HG03103 (cell line): ENCODE results near the gene NIPAL3.

Experiments
- ATAC-seq: cut with Tn5 transposase; IDR thresholded peaks from one replicate; pipeline ENCODE4 v1.9.1; 2021; ENCODE audit warnings: low read depth; ENCODE audit not compliant: unreplicated experiment

Gene NIPAL3

DNA sequence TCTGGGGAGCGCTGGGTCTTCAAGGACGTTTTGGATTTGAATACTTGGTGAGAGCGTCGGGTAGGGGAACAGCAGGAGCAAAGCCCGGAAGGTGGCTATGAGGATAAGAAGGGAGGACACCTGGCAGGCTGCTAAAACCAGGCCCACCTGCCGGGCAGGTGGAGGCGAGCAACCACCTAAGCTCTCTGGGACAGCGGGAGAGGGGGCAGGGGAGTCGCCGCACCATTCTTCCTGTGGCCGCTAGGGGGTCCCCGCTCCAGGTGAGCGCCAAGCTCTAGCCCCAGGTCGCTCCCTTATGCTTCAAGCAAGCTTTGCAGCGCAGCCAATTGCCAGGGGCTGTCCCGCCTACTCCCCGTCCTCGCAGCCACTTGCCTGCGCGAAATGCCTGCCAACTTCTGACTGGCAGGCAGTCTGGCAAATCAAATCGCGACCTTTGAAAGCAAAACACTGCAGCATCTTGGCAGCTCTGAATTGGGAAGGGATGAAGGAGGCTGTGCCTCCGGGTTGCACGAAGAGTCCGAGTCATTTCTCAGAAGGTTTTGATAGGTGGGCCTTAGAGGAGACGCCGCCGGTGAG lies at the start of gene NIPAL3:
Gene NIPAL3, plus strand, starts transcription at position 469 of the 576 bp plus-strand sequence. CDS start 3,746 bp downstream, outside the sequence.
- peak; percentile 95 for ATAC-seq

DNA sequence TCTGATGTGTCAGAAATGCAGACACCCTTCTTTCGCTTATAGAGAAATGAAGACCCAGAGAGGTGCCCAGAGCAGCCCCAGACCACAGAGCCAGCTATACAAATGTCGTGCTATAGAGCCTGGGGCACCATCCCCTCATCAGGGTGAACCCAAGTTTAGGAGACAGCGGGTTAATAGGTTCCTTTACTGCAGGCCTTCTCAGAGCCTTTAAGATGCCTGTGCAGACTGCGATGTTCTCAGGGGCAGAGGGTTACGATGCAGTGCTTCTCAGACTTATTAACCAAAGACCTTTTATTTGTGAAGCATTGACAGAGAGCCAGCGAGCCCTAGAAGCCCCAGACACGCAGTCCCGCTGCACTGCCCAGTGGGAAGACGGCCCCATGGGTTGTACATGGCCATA lies 48.9 kb upstream of the NIPAL3 start:
- no peak for ATAC-seq

DNA sequence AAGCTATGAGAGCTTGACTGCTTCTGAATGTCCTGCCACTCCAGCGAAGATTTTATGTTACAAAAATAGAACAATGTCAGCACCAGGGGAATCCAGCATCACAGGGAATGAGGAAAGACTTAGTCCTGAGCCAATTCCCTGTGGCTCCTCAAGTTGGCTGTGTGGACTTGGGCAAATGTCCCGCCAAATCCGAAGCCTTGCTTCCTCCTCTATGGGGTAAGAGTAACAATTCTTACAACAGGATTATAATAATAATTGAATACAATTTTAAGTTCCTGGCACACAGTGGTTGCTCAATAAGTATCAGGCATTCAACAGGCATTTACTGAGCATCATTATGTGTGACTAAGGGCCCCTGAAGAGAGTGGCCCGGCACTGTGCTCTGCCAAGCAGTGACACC lies 46.4 kb upstream of the NIPAL3 start:
- ATAC-seq, result no peak

DNA sequence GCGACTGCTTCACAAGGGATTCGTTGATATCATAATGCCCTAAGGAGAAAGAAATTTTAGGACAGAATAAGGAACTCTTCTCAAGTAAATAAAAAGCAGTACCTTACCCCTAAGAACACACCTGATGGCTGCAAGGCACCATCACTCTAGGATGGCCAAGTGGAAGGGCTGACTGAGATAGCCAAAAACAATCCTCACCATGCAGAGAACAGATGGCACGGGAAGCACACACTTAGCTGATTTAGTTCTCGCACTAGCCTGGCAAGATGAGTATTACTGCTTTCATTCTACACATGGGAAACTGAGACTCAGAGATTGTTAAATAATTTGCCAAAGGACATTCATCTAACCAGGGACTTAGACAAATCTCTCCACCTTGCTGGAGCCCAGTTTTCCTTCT lies 45.8 kb upstream of the NIPAL3 start:
- no peak for ATAC-seq

DNA sequence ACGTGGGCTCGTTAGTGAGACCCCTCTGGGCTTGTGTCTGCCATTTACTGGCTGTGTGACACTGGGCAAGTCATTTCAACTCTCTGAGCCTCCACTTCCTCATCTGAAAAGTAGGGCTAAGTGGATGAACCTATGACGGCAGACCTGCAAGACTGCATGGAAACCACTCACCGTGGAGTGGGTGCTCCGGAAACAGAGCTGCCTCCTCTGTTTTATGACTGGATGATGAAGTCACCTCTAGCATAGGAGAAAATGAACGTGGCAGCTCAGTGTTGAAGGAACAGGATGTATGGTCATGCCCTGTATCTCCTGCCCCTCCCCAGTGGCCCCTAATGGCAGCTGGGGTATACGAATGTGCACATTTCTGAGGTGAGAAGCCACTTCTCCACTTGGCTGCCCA lies 42.6 kb upstream of the NIPAL3 start:
- no peak for ATAC-seq

DNA sequence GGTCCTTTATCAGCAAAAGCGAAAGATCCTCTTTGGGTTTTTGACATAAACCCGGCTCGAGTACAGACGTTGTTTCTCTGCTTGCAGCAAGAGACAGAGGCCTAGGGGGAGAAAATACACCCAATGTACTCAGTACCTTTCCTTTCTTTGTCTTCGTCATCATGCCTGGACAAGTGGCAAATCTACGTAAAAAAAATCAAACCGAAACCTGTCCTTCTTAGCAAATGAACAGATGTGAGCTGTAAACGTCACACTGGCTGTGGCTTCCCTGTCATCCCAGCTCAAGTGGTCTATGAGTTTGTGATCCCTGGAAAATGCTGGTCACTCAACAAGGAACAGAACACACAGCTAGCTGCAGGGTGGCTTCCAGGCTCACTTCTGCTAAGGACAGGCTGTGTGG lies 41.9 kb upstream of the NIPAL3 start:
- ATAC-seq, result no peak

DNA sequence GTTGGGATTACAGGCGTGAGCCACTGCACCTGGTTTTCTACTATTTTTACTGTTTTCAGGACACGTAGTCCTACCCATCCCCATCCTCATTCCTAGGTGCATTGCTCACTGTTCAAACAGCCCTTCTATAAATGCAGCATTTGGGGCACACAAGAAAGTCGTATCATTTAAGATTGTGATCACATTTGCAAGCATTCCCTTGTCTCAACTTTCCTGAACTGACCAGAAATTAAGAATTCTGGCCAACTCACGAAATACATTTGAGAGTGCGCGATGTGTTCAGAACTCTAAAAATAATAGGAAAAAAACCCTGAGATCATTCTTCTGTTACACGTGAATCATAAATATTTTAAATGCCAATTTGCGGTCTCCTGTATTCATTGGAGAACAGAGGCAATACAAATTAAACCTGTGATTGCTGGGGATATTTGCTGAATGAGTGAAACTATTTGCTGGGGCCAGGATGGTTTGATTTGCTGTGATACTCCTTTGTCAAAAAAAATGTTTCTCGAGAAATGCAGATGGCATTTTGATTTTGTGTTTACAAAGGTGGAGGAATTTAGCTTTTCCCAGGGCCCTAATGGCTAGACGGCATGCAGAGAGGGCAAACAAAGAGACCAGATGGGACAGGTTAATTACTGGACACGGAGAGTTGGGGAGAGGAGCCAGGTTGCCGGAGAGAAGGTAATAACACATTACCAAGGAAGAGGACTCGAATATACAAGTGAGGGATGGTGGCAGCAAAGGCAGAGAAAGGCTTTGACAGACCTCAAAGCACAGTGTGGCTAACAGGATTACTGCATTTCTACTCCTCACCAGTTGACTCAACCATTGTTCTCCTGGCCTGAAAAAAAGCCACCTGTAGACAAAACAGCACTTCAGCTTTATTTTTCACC lies 40.5 kb upstream of the NIPAL3 start:
- no peak for ATAC-seq

DNA sequence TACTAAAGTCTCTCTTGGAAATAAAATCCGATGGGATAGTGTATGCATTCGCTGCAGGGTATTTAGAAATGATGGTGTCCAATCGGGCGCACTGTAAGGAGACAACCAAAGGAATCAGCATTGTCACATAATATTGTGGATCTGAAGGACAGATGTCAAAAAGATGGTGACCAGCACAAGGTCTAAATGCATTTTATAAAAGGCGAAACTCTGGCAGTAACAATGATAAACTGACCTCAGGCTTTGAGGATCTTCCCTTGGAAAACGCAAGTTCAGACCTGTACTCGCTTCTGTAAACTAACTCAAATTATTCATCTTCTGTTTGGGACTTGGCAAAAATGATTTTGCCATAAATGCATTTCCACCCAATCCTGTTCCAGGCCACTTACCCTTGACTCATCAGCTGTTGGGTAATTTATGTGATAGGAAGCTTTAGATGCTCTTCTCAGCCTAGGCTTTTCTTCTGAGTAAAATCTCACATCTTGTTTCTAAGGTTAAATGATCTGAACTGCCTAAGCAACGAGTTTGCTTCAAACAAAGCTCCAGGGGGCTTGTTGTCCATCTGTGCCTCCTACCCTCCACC lies 35.8 kb upstream of the NIPAL3 start:
- ATAC-seq, result no peak

DNA sequence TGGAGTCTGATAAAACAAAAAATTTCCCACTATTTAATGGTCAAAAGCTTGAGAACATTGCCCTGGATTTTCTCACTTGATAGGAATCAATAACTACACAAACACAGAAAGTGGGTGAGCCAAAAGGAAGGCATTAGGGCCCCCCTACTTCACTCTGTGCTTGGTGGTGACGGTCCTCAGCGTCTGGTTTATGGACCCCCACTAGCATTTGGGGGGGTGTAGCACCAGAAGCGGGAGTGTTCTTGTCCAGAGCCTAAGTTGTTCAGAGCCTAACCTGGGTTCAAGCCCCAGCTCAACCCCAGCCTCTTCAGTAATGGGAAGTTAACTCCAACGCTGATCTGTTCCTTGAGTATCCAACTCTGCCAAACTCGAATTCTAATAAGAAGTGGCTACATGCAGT lies 35.1 kb upstream of the NIPAL3 start:
- ATAC-seq, result no peak

DNA sequence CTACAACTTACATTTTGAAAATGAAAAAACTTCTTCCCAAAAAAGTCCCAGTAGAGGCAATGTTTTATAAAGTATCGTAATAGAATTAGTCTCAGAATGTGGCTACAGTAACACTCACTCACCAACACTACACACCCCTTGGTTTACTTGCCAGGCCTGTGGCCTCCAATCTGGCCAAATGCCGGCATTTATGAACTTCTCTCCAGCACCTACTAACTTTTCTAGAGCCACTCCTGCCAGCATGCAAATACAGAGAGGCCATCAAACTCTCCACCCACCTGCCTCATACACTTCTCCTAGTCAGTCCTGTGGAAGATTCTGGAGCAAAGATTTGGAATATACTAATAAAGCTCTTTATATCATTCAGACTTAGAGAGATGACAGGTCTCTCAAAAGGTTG lies 34.3 kb upstream of the NIPAL3 start:
- ATAC-seq, result no peak

DNA sequence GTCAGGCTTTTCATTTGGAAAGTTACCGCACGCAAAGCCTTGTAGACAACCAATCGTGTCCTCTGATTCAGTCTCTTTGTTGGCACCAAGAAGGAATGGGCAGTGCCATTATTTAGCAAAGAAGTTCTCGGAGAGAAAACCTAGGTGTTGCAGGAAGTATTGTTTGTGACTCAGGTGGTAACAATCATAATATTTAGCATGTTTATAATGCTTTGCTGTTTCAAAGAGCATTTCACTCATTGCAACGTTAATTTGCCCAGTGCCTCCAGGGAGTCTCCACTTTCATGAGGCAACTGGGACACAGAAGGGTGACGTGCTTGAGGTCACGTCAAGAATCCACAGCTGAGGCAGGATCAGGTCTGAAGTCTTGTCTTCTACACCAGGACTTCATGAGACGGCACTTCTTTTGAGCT lies 33.4 kb upstream of the NIPAL3 start:
- no peak for ATAC-seq

DNA sequence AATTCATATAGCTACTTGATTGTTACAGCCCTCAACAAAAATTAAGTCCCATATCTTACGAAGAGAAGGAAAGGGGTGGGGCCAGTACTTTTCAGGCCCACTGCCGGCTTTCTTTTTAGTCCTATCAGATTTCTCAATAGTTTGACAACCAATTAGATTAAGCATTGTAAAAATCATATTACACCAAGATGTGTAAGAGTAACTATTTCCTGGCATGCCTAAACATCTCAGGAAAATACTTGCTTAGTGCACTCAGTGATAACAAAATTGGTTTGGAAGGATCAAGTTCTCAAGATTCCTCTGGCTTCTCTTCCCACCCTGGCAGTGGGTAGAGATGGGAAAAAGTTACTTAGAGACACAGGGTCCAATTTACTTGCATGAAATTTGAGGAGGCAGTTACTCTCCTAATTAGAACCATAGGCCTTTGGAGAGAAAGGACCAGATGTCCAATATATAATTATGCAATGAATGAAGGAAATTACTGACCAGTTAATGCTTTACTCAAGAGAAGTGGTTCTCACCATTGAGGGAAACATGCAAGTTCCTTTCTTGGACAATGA lies 32.1 kb upstream of the NIPAL3 start:
- no peak for ATAC-seq

DNA sequence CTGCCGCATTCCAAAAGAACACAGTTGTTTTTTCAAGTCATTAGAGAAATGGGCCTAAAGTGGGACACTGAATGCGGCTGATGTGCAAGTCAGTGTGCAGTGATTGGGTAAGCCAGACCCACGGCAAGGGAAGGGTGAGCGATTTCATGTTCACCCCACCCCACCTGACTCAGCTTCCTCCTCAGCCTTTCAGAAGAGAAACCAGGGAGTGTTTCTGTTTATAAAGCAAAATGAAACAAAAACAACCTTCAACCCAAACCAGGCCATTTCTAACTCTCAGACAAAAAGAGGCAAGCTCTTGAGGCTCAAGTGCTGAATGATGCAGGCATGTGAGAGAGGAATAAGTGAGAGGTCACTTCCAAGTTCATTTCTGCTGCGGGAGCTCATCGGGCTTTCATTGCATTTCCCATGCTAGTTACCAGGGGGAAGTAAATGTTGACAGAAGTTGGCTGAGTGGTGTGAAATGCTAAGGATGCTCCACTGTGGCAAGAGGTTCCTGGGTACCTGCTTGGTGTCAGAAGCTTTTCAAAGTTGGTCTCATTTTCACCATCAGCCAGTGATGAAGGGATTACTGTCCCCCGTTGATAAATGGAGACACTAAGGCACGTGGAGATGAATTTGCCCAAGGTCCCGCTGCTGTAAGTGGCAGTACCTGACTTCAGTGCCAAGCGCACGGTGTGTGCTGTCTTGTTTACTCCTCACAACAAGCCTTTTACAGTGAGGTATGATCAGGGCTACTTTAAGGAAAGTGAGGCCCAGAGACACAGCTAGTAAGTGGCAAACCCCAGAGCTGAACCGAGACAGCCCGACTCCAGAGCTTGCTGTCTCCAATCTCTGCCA lies 31.1 kb upstream of the NIPAL3 start:
- ATAC-seq, result no peak

DNA sequence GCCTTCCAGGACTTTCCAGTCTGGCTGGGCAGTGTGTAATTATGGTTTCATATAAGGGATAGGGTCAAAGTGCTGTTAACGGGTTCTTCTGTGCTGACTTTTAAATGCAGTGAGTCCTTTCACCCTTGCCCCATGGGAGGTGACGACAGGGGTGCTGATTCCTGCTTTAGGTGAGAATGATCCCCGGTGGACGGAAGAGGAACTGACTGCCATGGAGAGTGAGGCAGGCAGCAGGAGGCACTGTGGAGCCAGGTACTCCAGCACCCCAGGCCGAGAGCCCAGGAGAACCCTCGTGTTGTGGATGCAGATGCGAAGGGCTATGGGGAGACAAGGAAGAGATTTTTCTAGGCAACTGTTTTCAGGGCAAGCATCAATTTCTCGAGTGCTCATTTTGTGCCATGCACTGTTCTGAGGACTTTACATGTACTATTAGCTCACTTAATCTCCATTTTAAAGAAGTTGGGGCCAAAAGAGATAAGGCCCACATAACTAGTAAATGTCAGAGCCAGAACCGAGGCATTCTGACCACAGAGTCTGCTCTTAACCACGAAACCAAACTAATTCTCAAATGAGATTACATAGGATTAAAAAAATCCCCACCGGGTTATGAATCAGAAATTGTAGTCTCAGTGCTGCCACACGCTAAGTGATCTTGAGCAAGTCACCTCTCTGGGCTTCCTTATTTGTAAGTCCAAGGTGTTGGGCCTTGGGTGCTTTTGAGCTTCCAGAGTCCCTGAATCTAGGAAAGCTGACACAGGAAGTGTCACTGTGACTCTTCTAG lies 30.3 kb upstream of the NIPAL3 start:
- ATAC-seq, result no peak

DNA sequence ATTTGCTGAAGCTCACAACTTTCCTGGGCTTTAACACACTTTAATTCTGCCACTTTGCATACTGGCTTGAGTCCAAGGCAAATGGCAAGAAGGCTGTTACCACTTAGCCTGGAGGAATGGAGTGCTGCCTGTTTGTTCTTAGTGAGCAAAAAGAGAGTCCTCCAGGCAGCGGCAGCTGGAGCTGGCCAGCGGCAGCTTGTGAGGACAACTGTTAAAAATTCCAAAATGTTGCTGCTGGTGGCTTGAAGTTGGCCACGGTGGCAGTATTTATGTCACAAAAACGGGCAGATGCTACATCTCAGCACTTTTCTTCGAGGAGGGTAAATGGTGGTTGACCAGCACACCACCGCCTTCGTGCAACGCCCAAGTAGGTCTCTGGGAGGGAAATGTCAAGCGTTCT lies 29.4 kb upstream of the NIPAL3 start:
- ATAC-seq, result no peak

DNA sequence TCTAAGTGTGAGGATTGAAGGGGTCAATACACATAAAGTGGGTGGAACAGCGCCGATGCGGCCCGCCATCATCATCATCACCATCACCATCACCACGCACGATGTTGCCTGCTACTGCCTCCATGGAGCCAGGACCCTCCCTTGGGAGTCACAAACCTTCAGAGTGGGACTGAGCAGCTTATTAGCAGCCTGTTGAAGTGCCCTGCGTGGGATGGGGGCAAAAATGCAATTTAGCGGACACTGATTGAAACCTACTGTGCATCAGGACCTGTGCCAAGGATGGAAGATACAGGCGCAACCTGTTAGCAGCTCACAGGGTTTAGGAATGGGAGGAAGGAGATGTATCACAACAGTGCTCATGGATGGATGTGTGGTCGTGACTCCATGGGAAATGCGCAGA lies 28.7 kb upstream of the NIPAL3 start:
- ATAC-seq, result no peak

DNA sequence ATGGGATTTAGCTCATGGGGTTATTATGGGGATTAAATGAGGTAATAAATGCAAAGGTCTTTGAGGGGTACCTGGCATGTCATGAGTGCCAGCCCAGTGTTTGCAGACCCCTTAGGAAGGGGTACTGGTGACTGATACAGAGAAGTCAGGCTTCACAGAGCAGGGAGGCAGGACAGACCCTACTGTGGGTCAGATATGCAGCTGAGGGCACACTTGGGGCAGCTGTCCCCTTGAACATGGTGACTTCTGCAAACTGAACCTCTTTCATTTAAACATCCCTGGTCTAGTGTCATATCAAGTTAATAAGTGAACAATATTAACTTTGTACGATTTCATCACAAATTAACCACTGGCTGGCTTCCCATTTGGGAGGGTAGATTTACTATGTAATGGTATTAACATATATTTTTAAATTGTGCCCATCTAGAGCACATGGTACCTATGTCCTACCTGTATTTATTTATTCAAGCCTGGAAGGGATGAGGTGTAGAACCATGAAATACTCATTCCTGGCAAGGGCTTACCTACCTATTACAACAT lies 27.9 kb upstream of the NIPAL3 start:
- ATAC-seq, result no peak

DNA sequence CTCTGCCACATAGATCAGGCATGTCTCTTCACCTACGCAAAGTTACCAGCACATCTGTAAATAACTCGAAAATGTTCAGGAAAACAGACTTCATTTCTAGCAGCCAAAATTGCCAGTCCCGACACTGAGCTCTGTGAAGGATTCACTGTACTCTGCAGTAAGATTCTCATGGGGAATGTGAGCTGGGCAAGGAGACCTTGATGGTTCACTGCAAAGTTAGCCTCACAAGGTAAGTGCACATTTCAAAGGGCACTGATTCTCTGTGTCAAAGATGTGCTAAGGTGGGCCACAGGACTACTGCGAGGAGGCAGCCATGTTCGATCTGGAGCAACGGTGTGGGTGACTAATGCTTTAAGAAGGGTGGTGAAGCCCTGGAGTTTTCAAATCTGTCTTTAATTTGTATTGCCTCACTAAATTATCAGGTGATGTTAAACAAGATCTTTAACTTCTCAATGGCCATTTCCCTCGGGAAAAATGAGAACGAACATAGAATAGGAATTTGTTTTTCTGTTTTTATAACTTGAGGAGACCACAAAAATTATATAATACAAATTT lies 27.2 kb upstream of the NIPAL3 start:
- ATAC-seq, result no peak

DNA sequence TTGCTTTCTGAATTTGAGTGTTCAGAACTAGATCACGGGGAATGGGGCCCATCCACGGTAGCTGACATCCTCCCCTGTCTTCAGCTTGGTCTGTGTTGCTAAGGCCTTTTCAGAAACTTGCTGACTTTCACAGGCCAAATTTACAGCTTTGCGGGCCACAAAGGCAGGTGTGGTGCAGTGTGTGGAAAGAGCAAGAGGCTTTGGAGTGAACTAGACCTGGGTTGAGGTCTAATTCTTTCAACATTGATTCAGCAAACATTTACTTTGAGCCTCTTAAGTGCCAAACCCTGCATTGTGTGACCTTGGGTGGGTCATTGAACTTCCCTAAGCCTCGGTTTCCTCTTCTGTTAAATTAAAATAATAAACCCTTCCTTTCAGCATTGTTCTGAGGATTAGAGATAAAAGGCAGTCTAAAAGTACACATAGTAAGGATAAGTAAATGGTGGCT lies 26.3 kb upstream of the NIPAL3 start:
- no peak for ATAC-seq
